Measurements from ENCODE around the gene CHRNA1.
A peak's percentile ranks its signal among the peaks of the same experiment; 100 is the strongest.

The CHRNA1 gene

GRCh38 chr2:174776223-174776622 lies 12.0 kb upstream of the CHRNA1 start:
- Histone ChIP-seq H3K9me2 (replicated peaks; ENCODE audit: control insufficient read depth, low read length) (no peaks in the 10 kb centered on the region), H3K9me3 (ENCODE audit: control insufficient read depth, insufficient read depth, low read length) (no peaks in the 10 kb centered on the region), H4K20me1 (ENCODE audit: control insufficient read depth, insufficient read depth, low read depth, low read length) (no peaks in the 10 kb centered on the region), H3K4me3 (ENCODE audit: low read length) (no peak overlapping the region), H3K27me3 (ENCODE audit: control insufficient read depth, low read length) (no peaks in the 10 kb centered on the region; the same call in 1 of the 2 replicates), H3K27ac (ENCODE audit: low read depth, low read length) (no peak overlapping the region), H3K79me2 (ENCODE audit: control insufficient read depth, low read length) (no peaks in the 10 kb centered on the region), H3F3A (ENCODE audit: control insufficient read depth, insufficient read depth) (no peaks in the 10 kb centered on the region), H3K4me1 (ENCODE audit: control insufficient read depth, low read length) (peaks cover 3% of the 10 kb centered on the region), H3K4me2 (ENCODE audit: low read length) (no peak overlapping the region), H3K36me3 (ENCODE audit: control insufficient read depth, low read length) (no peaks in the 10 kb centered on the region)
- TF ChIP-seq, protein P1, sequence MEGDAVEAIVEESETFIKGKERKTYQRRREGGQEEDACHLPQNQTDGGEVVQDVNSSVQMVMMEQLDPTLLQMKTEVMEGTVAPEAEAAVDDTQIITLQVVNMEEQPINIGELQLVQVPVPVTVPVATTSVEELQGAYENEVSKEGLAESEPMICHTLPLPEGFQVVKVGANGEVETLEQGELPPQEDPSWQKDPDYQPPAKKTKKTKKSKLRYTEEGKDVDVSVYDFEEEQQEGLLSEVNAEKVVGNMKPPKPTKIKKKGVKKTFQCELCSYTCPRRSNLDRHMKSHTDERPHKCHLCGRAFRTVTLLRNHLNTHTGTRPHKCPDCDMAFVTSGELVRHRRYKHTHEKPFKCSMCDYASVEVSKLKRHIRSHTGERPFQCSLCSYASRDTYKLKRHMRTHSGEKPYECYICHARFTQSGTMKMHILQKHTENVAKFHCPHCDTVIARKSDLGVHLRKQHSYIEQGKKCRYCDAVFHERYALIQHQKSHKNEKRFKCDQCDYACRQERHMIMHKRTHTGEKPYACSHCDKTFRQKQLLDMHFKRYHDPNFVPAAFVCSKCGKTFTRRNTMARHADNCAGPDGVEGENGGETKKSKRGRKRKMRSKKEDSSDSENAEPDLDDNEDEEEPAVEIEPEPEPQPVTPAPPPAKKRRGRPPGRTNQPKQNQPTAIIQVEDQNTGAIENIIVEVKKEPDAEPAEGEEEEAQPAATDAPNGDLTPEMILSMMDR (IDR thresholded peaks at IDR 0.05; ENCODE audit: low read depth, low read length, poor library complexity, severe bottlenecking): peak; percentile 69
- no peak for TF ChIP-seq EZH2phosphoT487 (IDR thresholded peaks at IDR 0.05; ENCODE audit: borderline replicate concordance, low read length)

DNA sequence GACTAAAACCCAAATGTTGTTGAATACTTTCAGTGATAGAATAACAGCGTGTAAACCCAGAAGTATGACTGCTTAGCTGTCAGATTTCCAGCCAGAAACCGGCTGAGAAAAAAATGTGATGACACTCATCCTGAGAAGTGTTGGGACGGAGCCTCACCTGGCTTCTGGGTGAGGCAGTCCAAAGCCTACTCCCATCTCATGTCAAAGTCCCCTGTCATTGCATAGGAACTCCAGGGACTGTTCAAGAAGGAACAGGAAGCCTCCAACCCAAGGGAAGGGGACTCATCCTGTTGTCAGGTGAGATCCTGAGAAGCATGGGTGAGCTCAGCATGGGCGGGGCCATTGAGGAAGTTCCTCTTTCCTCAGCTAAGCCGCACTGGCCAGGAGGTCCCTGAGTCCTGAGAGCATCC lies 11.3 kb upstream of the CHRNA1 start:
- Histone ChIP-seq H3K4me3 (ENCODE audit: low read length) (no peak overlapping the region), H3K36me3 (ENCODE audit: control insufficient read depth, low read length) (no peaks in the 10 kb centered on the region), H3K9me3 (ENCODE audit: control insufficient read depth, insufficient read depth, low read length) (no peaks in the 10 kb centered on the region), H3K79me2 (ENCODE audit: control insufficient read depth, low read length) (no peaks in the 10 kb centered on the region), H3K4me1 (ENCODE audit: control insufficient read depth, low read length) (peaks cover 3% of the 10 kb centered on the region), H3K9me2 (replicated peaks; ENCODE audit: control insufficient read depth, low read length) (no peaks in the 10 kb centered on the region), H4K20me1 (ENCODE audit: control insufficient read depth, insufficient read depth, low read depth, low read length) (no peaks in the 10 kb centered on the region), H3K27ac (ENCODE audit: low read depth, low read length) (no peak overlapping the region), H3F3A (ENCODE audit: control insufficient read depth, insufficient read depth) (no peaks in the 10 kb centered on the region), H3K27me3 (ENCODE audit: control insufficient read depth, low read length) (no peaks in the 10 kb centered on the region; the same call in 1 of the 2 replicates), H3K4me2 (ENCODE audit: low read length) (no peak overlapping the region)
- TF ChIP-seq, protein P1 (IDR thresholded peaks at IDR 0.05; ENCODE audit: low read depth, low read length, poor library complexity, severe bottlenecking): no peak
- no peak for TF ChIP-seq EZH2phosphoT487 (IDR thresholded peaks at IDR 0.05; ENCODE audit: borderline replicate concordance, low read length)

DNA sequence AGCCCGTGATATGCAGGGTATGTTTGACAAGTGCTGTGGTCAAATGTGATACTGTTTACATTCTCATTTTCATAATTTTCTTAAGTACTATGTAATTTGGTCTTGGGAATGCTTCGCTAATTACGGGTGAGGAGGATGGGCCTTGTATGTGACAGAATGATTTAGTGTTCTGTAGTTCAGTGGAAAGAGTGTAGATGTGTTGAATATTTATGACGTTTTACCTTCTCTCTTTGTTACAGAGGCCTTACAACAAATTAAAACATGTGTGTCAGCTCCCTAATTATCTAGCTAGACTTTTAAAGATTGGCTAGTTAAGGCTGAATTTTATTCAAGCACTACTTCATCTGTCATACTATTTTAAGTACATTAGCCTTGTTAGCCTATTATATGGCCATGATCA lies 10.6 kb upstream of the CHRNA1 start:
- Histone ChIP-seq H3K4me2 (ENCODE audit: low read length) (no peak overlapping the region), H3K9me3 (ENCODE audit: control insufficient read depth, insufficient read depth, low read length) (no peaks in the 10 kb centered on the region), H3K27me3 (ENCODE audit: control insufficient read depth, low read length) (no peaks in the 10 kb centered on the region; the same call in 1 of the 2 replicates), H3K27ac (ENCODE audit: low read depth, low read length) (no peak overlapping the region), H3K4me3 (ENCODE audit: low read length) (no peak overlapping the region), H3F3A (ENCODE audit: control insufficient read depth, insufficient read depth) (no peaks in the 10 kb centered on the region), H3K79me2 (ENCODE audit: control insufficient read depth, low read length) (no peaks in the 10 kb centered on the region), H4K20me1 (ENCODE audit: control insufficient read depth, insufficient read depth, low read depth, low read length) (no peaks in the 10 kb centered on the region), H3K4me1 (ENCODE audit: control insufficient read depth, low read length) (peaks cover 3% of the 10 kb centered on the region), H3K36me3 (ENCODE audit: control insufficient read depth, low read length) (no peaks in the 10 kb centered on the region), H3K9me2 (replicated peaks; ENCODE audit: control insufficient read depth, low read length) (no peaks in the 10 kb centered on the region)
- TF ChIP-seq EZH2phosphoT487 (IDR thresholded peaks at IDR 0.05; ENCODE audit: borderline replicate concordance, low read length): no peak
- TF ChIP-seq, protein P1 (IDR thresholded peaks at IDR 0.05; ENCODE audit: low read depth, low read length, poor library complexity, severe bottlenecking): no peak

Data from DOHH2 (cell line).